ENCODE measurements around the gene SPAG9. TPM values are rescaled to one million over a fixed set of nuclear protein-coding genes. Genes with fewer than 3 reads are reported as not detected.

Gene SPAG9
- total RNA-seq, 1 experiment from 2014 or later = 54.3 TPM

DNA sequence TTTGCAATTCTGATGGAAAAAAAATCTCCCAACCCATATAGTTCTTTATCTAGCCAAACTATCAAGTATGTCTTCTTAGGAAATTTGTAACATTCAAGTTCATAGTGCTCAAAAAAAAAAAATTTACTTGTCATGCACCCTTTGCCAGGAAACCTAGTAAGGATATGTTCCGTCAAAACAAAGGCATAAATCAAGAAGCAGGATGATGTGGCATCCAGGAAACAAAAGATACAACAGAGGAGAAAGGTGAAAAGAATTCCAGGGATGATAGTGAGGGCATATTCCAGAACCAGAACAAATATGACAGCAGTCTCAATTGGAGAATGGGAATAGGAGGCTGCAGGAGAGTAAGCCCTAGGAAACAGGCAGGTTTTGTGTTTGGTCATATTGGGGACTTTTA is 104.6 kb downstream of the SPAG9 start:
- no peak overlapping the region for H3K56ac ChIP-seq (ENCODE audit: insufficient read length, low read depth, low read length)
- no peak overlapping the region for H3K4ac ChIP-seq (ENCODE audit: low read depth, low read length)
- no peak overlapping the region for H2BK5ac ChIP-seq (ENCODE audit: insufficient read length, low read length)
- no peaks in the 10 kb centered on the region for H4K20me1 ChIP-seq (ENCODE audit: control insufficient read depth, insufficient read depth, insufficient read length)
- Mint-ChIP-seq H3K36me3 (ENCODE audit: insufficient read depth in 1 of 3, low read depth in 3 of 3) (peaks cover 5 to 39% (median 31%) of the 10 kb centered on the region in 3 experiments; a peak in 5 of 7 replicates), H3K27ac (peak overlapping the region in 2 of 3 experiments; percentile 21 to 59; a peak in 4 of 7 replicates), H3K4me1 (peaks cover 2 to 6% of the 10 kb centered on the region in 2 experiments; a peak in 2 of 4 replicates), H3K27me3 (ENCODE audit: low read depth) (no peaks in the 10 kb centered on the region), H3K9me3 (no peaks in the 10 kb centered on the region), H3K4me3 (no peak overlapping the region)
- no peak overlapping the region for H3K4me2 ChIP-seq (ENCODE audit: insufficient read depth, insufficient read length, low read length)
- H3K23me2 ChIP-seq (ENCODE audit: insufficient read length, low read depth, low read length, poor library complexity, severe bottlenecking) = no peaks in the 10 kb centered on the region
- H3T11ph ChIP-seq (ENCODE audit: low read length) = no peak overlapping the region
- no peak overlapping the region for H4K8ac ChIP-seq (replicated peaks; ENCODE audit: insufficient read length, low read depth, low read length)
- H2BK12ac ChIP-seq (ENCODE audit: insufficient read length, low read depth, low read length) = no peak overlapping the region
- no peak overlapping the region for H2AK5ac ChIP-seq (ENCODE audit: insufficient read length, low read length)
- no peaks in the 10 kb centered on the region for H3K9me3 ChIP-seq (ENCODE audit: control insufficient read depth, low read depth, low read length)
- DNase-seq = no peak
- H3K79me1 ChIP-seq (ENCODE audit: insufficient read depth, low read depth, low read length, poor library complexity, severe bottlenecking) = no peaks in the 10 kb centered on the region
- no peak overlapping the region for H4K91ac ChIP-seq (ENCODE audit: insufficient read length, low read depth, low read length)
- H3K14ac ChIP-seq (ENCODE audit: insufficient read depth, low read length) = no peak overlapping the region
- H2AFZ ChIP-seq (ENCODE audit: low read length) = no peak overlapping the region
- H3K27me3 ChIP-seq (ENCODE audit: insufficient read depth, low read length) = no peaks in the 10 kb centered on the region
- no peaks in the 10 kb centered on the region for H3K79me2 ChIP-seq (ENCODE audit: insufficient read depth, low read length)
- H3K4me1 ChIP-seq (ENCODE audit: insufficient read depth, low read length) = no peaks in the 10 kb centered on the region
- no peak overlapping the region for H2BK15ac ChIP-seq (ENCODE audit: low read depth, low read length)
- H2BK120ac ChIP-seq (ENCODE audit: low read depth, low read length, poor library complexity, severe bottlenecking) = no peak overlapping the region
- TF ChIP-seq, protein P1, sequence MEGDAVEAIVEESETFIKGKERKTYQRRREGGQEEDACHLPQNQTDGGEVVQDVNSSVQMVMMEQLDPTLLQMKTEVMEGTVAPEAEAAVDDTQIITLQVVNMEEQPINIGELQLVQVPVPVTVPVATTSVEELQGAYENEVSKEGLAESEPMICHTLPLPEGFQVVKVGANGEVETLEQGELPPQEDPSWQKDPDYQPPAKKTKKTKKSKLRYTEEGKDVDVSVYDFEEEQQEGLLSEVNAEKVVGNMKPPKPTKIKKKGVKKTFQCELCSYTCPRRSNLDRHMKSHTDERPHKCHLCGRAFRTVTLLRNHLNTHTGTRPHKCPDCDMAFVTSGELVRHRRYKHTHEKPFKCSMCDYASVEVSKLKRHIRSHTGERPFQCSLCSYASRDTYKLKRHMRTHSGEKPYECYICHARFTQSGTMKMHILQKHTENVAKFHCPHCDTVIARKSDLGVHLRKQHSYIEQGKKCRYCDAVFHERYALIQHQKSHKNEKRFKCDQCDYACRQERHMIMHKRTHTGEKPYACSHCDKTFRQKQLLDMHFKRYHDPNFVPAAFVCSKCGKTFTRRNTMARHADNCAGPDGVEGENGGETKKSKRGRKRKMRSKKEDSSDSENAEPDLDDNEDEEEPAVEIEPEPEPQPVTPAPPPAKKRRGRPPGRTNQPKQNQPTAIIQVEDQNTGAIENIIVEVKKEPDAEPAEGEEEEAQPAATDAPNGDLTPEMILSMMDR (conservative IDR thresholded peaks at IDR 0.05) = no peak
- H4K5ac ChIP-seq (ENCODE audit: insufficient read length, low read depth, low read length) = no peak overlapping the region
- no peak overlapping the region for H3K27ac ChIP-seq (ENCODE audit: insufficient read length, low read depth, low read length)
- no CpG with 5 or more reads among the region's 1 CpG for WGBS (ENCODE audit: extremely low coverage, insufficient read length, low lambda C conversion rate)
- H3K9ac ChIP-seq (ENCODE audit: extremely low read depth, insufficient read length, low read length) = no peak overlapping the region
- no peak overlapping the region for H3K18ac ChIP-seq (ENCODE audit: insufficient read length, low read depth, low read length)
- no peak overlapping the region for H3K23ac ChIP-seq (ENCODE audit: insufficient read length, low read depth, low read length)
- H2BK20ac ChIP-seq (ENCODE audit: low read depth, low read length, poor library complexity, severe bottlenecking) = no peak overlapping the region

Measured in H9 (cell line).